ENCODE data around the gene NMNAT3.

The NMNAT3 gene

DNA sequence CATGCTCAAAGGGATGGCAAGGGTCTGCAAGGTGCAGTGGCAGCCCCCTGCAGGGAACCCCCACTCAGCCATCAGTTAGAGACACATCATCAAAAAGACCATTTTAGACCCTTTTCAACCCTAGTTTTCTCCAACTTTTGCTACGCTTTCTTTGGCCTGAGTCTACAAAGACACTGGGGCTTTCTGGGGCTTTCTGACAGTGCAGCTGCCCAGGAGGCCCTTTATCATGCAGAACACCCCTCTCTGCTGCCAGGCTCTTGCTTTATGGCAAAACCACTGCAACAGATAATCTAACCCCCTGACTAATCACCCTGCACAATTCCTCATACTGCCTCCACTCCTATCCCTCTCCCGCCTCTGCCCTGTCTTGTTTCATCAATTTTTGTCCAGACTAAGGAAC, 2.4 kb downstream of the NMNAT3 start:
- DNase-seq (ENCODE audit: low read depth, low spot score) = no peak

DNA sequence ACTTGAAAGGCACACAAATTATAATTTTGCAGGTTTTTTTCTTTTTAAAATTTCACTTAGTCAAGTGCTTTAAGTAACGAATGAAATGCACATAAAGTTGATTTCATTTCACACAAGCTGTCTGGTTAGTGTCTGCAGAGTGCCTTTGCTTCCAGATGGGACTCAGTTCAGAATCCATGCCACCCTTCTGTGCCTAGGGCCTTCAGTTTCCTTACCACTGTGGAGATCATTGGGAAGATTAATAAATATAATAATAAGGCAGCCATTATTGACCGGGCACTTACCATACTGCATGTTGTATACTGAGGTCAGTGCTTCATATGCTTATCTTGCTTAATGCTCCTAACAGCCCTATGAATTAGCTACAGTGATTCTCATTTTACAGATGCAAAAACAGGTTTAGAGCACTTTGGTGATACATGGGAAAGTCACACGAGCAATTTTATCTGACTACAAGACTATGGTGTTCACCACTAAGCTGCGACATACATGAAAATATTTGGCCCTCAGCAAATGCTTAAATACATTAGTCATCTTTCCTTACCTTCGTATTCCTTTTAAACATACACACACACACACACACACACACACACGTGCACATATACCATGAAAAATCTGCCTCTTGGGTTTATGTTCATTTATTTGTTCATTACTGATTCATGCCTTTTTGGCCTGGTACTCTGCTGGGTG, 3.1 kb downstream of the NMNAT3 start:
- no peak for DNase-seq (ENCODE audit: low read depth, low spot score)

DNA sequence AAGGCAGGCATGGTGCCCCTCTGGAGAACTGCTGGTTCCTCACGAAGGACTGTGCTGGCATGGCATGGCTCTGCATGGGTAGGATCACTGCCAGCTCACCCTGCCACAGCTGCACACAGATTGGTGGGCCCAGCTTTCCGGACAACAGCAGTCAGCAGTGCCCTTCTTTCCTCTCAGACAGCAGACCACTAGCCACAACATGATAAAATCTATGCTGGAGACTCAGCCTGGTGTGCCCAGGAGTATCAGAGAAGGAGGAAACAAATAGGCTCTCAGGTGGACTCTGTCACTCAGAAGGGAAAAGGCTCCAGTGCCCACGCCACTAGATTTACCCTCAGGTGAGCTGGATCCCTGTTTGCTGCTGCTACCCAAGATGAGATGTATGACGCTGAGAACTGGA, 4.9 kb downstream of the NMNAT3 start:
- DNase-seq (ENCODE audit: low read depth, low spot score) = no peak

DNA sequence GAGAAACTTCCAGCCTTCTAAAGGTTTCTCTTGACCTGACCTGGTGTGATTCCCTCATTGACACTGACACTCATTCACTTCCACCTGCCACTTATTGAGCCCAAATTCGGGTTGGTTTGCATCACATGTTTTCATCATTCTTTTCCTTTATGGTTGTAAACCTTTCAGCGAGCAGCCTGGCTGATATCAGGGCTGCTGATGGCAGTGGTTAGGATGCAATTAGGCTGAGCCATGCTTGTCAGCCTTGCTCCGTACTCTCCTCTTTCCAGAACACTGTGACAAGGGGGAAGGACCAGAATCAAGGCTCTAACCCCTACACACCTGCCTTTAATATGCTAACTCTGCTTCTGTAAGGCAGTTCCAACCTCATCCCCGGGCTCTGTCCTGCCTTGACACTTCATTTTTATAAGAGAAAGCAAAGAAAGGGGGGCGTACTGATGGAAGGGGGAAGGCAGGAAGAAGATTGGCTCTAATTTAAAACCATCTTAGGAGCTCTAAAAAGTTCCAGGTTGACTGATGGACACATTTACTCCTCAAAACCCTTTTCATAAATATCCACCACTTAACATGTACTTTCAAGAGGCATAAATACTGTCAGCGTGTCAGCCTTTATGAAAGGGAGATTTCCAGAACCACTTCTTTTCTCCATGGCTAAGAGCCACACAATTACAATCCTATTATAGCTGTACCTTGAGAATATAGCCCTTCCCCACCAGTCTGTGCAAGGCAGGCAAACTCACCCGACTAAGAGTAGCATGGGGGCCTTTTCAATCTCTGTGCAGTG, 5.7 kb downstream of the NMNAT3 start:
- DNase-seq (ENCODE audit: low read depth, low spot score) = no peak

DNA sequence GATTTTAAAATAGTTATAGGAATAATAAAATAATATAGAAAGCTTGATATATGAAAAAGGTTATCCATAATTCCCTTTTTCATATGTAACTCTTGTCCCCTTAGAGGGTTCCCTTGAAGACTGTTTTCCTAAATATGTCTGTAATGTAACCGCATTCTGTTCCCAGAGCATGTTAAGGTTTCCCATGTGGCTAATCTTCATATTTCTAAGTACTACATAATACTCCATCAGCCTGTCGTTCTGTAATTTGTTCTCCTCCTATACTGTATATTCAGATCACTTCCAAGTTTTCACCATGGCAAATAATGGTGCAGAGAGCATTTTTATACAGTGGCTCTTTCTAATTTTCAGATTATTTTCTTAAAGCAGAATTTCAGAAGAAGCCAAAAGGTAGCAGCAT, 6.7 kb downstream of the NMNAT3 start:
- DNase-seq (ENCODE audit: low read depth, low spot score) = no peak

DNA sequence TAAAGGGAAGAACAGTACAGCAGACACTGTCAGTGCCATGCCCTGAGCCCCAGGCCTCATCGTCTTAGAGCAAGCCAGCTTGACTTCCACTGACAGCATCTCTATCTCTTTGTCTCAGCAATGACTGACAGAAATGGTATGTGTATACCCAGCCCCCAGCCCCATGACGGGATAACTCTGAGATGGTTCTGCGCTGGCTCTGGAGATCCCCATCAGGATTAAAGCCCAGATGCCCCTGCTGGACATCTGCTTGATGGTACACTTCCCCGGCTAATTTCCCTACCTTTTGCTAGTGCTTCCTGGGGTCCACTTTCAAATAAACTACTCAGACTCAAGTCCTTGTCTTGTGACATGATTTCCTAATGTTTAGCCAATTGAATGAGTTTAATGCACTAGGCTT, 7.6 kb downstream of the NMNAT3 start:
- no peak for DNase-seq (ENCODE audit: low read depth, low spot score)

DNA sequence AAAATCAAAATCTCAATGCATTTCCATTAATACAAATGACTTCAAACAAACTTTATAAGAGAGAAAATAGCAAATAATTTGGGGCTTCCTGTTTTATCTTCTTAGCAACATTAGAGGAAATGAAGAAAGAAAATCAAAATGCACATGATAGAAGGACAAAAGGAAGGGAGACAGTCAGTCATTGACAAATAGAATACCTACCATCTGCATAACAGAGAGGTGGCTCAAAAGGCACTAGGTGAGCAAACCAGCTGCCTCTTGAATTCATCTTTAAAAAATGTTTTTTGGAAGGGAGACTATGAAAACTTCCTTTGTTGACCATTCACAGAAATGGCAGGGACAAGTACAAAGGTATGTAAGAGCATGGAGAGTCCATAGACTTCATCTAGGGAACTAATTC, 9.4 kb downstream of the NMNAT3 start:
- no peak for DNase-seq (ENCODE audit: low read depth, low spot score)

DNA sequence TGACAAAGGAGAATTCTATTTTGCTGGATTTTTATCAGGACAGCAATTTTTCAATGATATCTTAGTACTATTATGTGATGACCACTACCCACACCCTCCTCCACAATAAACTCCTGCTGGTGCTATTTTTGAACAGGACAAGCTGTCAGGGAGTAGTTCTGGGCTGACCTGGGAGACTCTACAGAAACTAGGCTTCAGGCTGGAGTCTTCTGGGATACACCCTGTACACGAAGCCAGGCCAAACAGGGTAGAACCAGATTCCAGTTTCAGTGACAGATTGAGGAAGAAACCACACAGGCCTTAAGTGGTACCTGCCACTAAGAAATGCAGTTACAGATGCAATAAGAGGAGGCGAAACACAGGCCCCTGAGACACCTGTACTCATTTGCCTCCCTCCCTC, 12.8 kb downstream of the NMNAT3 start:
- DNase-seq (ENCODE audit: low read depth, low spot score) = no peak

DNA sequence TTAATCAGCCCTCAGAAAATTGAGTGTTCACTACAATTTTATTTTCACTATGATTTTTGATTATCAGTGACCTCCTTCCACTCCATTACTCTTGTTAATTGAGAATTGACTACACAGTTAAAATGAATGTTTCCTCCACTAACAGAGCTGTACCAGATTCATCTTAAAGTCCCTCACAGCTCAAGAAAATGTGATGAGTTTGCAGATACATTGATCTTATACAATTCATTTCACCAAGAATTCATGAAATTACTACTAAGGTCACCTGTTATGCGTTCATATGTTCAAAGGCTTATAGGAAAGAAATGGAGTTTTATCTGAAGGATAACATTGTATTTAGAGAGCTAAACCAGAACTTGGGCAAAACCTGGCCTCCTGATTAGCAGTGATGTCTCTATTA, 17.5 kb downstream of the NMNAT3 start:
- DNase-seq (ENCODE audit: low read depth, low spot score) = no peak

DNA sequence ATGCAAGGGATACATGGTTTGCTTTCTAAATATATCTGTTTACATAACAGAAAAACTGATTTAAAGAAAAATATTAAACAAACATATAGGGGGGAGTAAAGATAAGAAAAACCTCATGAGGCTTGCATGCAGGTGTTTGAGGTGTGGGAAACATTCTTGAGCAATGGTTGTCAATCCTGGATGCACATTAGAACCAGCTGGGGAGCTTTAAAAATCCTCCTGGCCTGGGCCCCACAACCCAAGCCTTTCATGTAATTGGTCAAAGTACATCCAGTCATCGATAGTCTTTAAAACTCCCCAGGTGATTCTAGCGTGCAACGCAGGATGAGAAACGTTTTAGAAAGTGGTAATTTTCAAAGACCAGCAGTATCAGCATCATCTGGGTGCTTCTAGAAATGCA, 18.3 kb downstream of the NMNAT3 start:
- DNase-seq (ENCODE audit: low read depth, low spot score) = no peak

DNA sequence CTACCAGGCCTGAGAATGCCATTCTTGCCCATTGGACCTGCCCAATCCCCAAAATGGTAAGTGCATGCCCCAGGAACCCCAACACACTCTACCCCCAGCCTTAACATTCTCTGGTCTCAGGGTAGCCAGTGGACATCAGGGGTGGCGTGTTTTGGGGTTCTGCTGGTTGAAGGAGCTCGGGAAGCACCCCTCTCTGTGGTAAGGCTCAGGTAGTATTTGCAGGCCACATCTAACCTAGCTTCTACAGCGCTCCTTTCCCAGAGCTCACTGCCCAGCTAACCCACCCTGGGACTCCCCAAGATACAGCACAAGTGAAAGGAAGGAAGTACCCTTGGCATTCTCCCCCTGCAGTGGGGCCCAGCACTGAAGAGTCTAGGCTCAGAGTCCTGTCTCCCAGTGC, 19.8 kb downstream of the NMNAT3 start:
- no peak for DNase-seq (ENCODE audit: low read depth, low spot score)

DNA sequence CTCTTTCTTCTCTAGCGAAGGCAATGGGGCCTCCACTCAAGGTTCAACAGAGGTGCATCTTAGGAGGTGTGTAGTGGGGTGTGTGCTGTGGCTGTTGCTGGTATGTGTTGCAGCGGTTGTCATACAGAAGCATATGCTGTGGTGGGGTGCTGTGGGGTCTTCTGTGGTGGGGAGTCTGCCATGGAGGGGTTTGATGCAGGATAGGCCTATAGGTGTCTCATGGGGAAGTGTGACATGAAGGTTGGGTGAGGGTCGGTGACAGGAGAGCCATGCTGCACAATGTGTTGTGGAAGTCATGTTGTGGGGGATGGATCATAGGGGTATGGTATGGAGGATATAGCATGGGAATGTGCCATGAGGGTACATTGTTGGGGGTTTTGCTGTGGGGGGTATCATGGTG, 20.3 kb downstream of the NMNAT3 start:
- DNase-seq (ENCODE audit: low read depth, low spot score) = no peak

DNA sequence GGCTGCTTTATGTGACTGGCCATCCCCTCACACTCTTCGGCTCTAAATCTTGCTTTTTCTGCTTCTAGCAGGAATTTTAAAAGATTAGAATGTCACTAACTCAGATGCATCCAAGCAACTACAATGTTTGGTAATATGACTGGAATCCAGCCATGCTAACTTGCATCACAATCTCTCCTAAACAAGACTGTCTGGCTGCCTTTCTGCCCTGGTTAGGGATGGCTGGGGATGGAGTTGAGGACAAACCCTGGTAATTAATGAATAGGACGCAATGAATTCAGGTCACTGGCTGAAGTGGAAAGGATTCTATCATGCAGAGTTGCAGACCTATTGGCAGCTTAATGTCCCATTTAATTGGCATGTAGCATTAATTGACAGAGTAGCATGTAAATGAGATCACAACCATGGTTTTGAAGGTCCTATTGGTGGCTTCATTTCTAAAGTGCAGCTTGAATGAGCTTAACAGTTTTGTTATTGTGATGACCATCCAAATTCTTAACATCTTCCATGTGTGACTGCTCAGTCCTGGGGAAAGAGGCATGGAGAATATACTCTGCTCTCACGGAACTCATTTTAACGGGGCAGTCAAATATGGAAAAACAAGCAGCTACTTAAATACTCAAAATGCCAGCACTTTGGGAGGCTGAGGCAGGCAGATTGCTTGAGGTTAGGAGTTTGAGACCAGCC, 21.7 kb downstream of the NMNAT3 start:
- DNase-seq (ENCODE audit: low read depth, low spot score) = no peak

DNA sequence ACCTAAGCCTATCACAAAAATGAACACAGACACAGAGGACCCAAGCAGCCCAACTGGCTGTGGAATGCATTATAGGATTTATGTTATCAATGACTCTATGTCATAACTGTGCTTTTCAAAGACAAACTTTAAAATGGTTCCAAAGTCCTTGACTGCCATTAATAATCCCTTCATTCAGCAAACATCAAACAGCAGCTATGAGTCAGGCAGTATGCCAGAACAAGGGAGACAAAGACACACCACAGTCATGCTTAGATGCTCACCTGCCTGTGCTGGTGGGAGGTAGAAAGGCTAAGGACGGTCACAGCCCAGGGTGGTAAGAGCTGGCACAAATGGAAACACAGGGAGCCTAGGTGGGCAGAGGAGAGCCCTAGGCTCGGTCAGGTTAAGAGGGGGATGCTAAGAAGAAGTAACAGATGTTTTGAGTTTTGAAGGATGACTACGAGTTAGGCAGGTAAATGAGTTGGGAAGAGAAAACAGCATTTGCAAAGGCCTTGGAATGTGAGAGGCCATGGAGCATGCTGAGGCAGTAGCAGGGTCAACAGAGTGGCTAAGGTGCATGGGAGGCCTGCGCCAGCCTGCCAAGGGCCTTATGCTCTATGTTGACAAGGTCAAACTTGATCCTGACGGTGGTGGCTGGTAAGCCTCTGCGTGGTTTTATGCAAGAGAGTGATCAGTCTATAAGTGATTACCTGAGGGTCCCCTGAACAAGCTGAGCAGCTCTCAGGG, 23.0 kb downstream of the NMNAT3 start:
- DNase-seq (ENCODE audit: low read depth, low spot score) = no peak

DNA sequence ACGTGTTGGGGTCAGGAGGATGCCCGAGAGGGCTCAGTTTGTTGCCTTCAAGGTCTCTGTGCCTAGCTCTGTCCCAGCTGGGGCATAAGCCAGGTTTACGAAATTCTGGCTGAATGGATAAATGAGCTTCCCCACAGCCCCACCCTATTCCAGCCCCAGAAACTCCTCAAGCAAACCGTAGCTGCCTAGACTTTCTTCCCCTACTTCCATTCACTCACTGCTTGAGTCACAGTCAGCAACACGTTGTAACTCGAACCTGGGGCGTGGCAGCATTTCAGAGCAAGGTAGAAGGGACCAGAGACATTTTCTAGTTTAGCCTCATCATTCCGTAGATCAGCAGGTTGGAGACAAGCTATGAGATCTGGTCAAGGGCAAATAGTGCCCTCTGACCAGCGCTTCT, 24.2 kb downstream of the NMNAT3 start:
- DNase-seq (ENCODE audit: low read depth, low spot score) = no peak

DNA sequence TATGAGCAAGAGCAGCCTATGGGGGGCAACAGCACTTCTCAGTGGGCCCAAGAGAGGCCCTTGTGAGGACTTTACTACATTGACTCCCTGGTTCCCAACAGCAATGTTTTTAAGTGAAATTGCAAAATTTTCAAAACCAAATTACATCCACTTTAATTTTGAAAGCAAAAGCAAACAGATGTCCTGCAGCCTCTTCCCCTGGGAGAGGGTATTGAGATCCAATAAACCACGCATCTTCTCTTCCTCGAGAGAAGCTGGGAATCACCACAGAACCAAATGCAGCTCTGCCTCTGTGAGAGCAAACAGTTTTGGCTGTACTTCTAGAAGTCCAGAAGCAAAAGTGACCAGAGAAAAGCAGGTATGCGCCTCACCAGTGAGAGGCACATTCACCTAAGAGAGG, 25.2 kb downstream of the NMNAT3 start:
- DNase-seq (ENCODE audit: low read depth, low spot score) = no peak

DNA sequence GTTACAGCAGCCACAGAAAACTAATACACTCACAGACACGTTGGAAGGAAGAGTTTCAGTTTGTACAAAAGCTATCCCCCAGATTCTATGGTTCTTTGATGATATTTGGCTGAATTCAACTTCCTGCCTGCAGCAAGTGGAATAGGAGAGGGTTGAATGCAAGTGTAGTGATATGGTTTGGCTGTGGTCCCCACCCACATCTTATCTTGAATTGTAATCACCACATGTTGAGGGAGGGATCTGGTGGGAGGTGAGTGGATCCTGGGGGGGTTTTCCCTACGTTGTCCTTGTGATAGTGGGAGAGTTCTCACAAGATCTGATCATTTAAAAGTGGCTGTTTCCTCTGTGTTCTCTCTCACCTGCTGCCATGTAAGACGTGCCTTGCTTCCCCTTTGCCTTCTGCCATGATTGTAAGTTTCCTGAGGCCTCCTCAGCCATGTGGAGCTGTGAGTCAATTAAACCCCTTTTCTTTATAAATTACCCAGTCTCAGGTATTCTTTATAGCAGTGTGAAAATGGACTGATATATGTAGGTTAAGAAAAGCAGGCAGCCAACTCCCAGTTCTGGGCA, 29.8 kb downstream of the NMNAT3 start:
- no peak for DNase-seq (ENCODE audit: low read depth, low spot score)

DNA sequence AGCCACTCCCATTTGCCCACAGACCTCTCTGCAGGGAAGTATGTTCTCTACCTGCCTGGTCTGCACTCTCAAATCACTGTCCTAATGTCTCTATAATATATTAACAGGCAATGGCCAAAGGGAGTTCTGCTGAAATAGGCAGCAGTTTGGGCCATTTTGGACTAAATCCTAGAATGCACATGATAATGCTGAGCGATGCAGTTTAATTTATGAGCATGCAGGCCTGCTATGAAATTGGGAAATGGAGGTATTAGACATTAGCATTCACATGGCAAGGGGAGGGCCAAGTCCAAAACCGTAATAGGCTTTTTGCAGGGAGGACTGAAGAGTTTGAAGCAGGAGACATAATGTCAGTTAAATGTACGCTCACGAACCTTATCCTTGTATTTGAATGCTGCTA, 31.3 kb downstream of the NMNAT3 start:
- no peak for DNase-seq (ENCODE audit: low read depth, low spot score)

DNA sequence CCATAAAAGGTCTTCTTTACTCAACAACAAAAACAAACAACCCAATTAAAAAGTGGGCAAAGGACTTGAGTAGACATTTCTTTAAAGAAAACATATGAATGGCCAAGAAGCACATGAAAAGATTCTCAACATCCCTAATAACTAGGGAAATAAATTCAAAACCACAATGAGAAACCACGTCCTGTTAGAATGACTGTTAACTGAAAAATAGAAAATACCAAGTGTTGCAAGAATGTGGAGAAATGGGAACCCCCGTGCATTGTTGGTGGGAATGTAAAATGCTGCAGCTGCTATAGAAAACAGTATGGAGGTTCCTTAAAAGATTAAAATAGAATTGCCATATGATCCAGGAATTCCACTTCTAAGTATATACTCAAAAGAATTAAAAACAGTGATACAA, 34.8 kb downstream of the NMNAT3 start:
- DNase-seq (ENCODE audit: low read depth, low spot score) = no peak

DNA sequence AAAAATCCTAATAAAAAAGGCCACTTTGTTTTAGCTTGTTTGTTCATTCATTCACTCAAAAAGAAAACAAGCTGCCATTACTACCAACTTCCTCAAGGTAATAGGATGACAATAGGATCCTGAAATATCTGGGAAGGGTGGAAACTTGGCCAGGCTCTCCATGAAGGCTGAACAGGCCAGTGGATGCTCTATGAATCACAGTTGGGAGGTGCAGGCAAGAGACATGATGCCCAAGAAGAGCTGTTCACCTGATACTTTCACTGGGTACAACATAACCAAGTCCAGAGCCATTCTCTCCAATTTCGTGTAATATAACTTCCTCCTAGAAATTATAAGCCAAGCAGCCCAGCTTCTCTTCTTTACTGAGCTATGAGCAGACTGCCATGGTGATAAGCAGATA, 37.3 kb downstream of the NMNAT3 start:
- no peak for DNase-seq (ENCODE audit: low read depth, low spot score)

DNA sequence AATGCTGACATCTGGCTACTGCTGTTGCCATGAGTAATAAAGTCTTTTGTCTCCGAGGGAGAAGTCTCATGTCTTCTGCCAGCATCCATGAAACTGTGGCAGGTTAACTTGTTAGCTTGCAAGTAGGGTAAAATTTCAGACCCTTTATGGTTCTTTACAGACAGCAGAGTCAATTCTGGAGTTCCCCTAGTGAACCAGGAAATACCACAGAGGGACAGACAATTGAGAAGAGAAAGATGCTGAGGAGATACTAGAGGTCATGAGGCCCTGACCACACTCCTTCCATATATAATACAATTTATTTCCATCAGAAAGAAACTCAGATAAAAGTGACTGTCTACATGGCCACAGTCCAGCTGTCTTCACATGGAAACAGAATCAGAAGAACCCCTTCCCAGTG, 38.1 kb downstream of the NMNAT3 start:
- DNase-seq (ENCODE audit: low read depth, low spot score) = no peak

DNA sequence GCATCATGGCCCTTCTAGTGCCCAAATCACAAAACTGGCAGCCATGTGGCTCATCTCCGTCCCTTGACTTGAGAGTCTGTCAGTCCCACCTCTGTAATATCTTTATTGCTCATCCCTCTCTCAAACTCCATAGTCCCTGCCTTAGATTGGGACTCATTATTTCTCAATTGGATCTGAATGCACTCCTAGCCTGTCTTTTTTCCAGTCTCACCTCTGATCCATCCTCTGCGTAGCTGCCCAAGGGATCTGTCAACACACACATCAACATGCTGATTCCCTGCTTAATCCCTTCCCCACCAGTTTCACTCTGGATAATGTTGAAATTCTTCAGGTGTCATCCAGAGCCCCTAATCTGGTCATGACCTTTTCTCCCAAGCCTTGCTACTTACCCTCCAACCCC, 39.3 kb downstream of the NMNAT3 start:
- DNase-seq (ENCODE audit: low read depth, low spot score) = no peak

Measured in activated naive CD8-positive, alpha-beta T cell treated with anti-CD3 and anti-CD28 coated beads, Interleukin-2, amount 50 U/mL, for 16 hours (primary cell).